H1 (cell line): ENCODE measurements around the gene UIMC1. TPM values are rescaled to one million over a fixed set of nuclear protein-coding genes. Genes with fewer than 3 reads are reported as not detected.

ENCODE experiments used
- CEBPB ChIP-seq: IDR thresholded peaks from 2 replicates; pipeline ENCODE4 v1.6.1; 2012; ENCODE audit warnings: low read depth, low read length
- CHD7 ChIP-seq: fragments of 300-600 bp; sonication (generic); IDR thresholded peaks from 2 replicates; pipeline ENCODE4 v1.7.1; 2012; ENCODE audit warnings: low read length, moderate library complexity, mild to moderate bottlenecking, inconsistent platforms; ENCODE audit not compliant: insufficient replicate concordance
- CREB1 ChIP-seq: IDR thresholded peaks from 2 replicates; pipeline ENCODE4 v1.6.1; 2012; ENCODE audit warnings: inconsistent platforms
- CTBP2 ChIP-seq: IDR thresholded peaks from 2 replicates; pipeline ENCODE4 v1.7.0; 2011; ENCODE audit warnings: borderline replicate concordance, mild to moderate bottlenecking, moderate library complexity, mixed read lengths, low read length; ENCODE audit not compliant: insufficient read depth, insufficient read length
- EGR1 ChIP-seq: IDR thresholded peaks from 2 replicates; pipeline ENCODE4 v1.6.1; 2011; ENCODE audit warnings: low read depth, low read length, borderline replicate concordance
- EP300 ChIP-seq, 2 experiments: IDR thresholded peaks; 1 replicate in 1 of 2; 2 replicates in 1 of 2; pipeline ENCODE4 v1.6.1; 2011 to 2012; ENCODE audit warnings: low read depth in 2 of 2, low read length in 2 of 2, mild to moderate bottlenecking in 2 of 2, borderline replicate concordance in 1 of 2, inconsistent platforms in 1 of 2, moderate library complexity in 1 of 2
- JUND ChIP-seq: IDR thresholded peaks from 2 replicates; pipeline ENCODE4 v1.6.1; 2011; ENCODE audit warnings: mild to moderate bottlenecking, improper control_type of control experiment, low read length
- KDM4A ChIP-seq: IDR thresholded peaks from one replicate; pipeline ENCODE4 v1.7.1; 2012; ENCODE audit warnings: low read depth, mild to moderate bottlenecking, moderate library complexity, low read length, inconsistent platforms; ENCODE audit not compliant: severe bottlenecking
- MAX ChIP-seq: IDR thresholded peaks from 2 replicates; pipeline ENCODE4 v1.6.1; 2012; ENCODE audit warnings: inconsistent platforms
- polyA plus RNA-seq, 7 experiments: library from polyadenylated mRNA; depleted of rRNA in 3 of 7; stranded (reverse) in 5 of 7; unstranded in 2 of 7; fragments of >200 nt in 5 of 7; fragments of 200-250 nt in 2 of 7; gene quantifications; 1 replicate in 5 of 7; 2 replicates in 1 of 7; 4 replicates in 1 of 7; pipeline versions ENCODE4 v1.2.1 to v1.2.3, GENCODE V29; 2011 to 2013; ENCODE audit warnings: missing spikeins in 2 of 7, mixed read lengths in 2 of 7
- total RNA-seq: library from RNA; stranded (reverse); fragmentation: NEBNext Ultra II Directional; extraction: Animal tissue kit (Norgen Biotek cat#: 25700); gene quantifications from 2 replicates; pipeline ENCODE4 v1.2.1, GENCODE V29; 2021

The UIMC1 gene
- total and polyA plus RNA-seq, 2 of the 8 experiments (the other 6 are each of a cell fraction or from before 2014, with no cell fraction given), result 12.8 to 43.7 TPM

- TF ChIP-seq CHD7 (no peak), KDM4A (no peak), EP300 (IDR thresholded peaks at IDR 0.05; ENCODE audit: borderline replicate concordance in 1 of 2, low read depth in 2 of 2, low read length in 2 of 2) (no peak), CTBP2 (no peak), CEBPB (no peak), MAX (no peak), CREB1 (no peak), EGR1 (no peak), JUND (no peak)
Observed at GRCh38 chr5:176876506-176877431, 129.8 kb downstream of the UIMC1 start (continued).
